HG03378 (cell line): ENCODE results near the gene TICRR.
"Not testable (repeated sequence)": the region's sequence is repeated elsewhere in the genome, so short reads cannot be mapped to it uniquely, and the experiment has no call there.

Experiments
- ATAC-seq: cut with Tn5 transposase; IDR thresholded peaks from one replicate; pipeline ENCODE4 v1.9.1; 2021; ENCODE audit warnings: mild to moderate bottlenecking, moderate library complexity; ENCODE audit not compliant: unreplicated experiment

TICRR gene

GRCh38 chr15:89575146-89575655, at the start of gene TICRR:
Gene TICRR, plus strand, starts transcription at chr15:89575469. Its CDS starts 118 bp downstream, at chr15:89575587.
- peak; percentile 96 for ATAC-seq

GRCh38 chr15:89526181-89526580, 49.1 kb upstream of the TICRR start:
- no peak for ATAC-seq

GRCh38 chr15:89526601-89527441, 48.4 kb upstream of the TICRR start:
- no peak for ATAC-seq

- ATAC-seq = no peak
Measured at GRCh38 chr15:89528757-89529352, 46.4 kb upstream of the TICRR start.

GRCh38 chr15:89530976-89531375, 44.3 kb upstream of the TICRR start:
- ATAC-seq = no peak

GRCh38 chr15:89531796-89532537, 43.3 kb upstream of the TICRR start:
- ATAC-seq = no peak

GRCh38 chr15:89533861-89534544, 41.3 kb upstream of the TICRR start:
- no peak for ATAC-seq

- no peak for ATAC-seq
Measured at GRCh38 chr15:89539027-89539426, 36.2 kb upstream of the TICRR start.

GRCh38 chr15:89542369-89542768, 32.9 kb upstream of the TICRR start:
- ATAC-seq = no peak

- ATAC-seq = no peak
Measured at GRCh38 chr15:89543389-89543788, 31.9 kb upstream of the TICRR start.

GRCh38 chr15:89549138-89549537, 26.1 kb upstream of the TICRR start:
- not testable (repeated sequence) for ATAC-seq

GRCh38 chr15:89550427-89550826, 24.8 kb upstream of the TICRR start:
- no peak for ATAC-seq

- ATAC-seq = no peak
Measured at GRCh38 chr15:89551550-89551949, 23.7 kb upstream of the TICRR start.

GRCh38 chr15:89553632-89554031, 21.6 kb upstream of the TICRR start:
- no peak for ATAC-seq

GRCh38 chr15:89554247-89554646, 21.0 kb upstream of the TICRR start:
- ATAC-seq = no peak

- ATAC-seq = no peak
Measured at GRCh38 chr15:89555768-89556167, 19.5 kb upstream of the TICRR start.

GRCh38 chr15:89556413-89557262, 18.6 kb upstream of the TICRR start:
- no peak for ATAC-seq

GRCh38 chr15:89559769-89560264, 15.5 kb upstream of the TICRR start:
- ATAC-seq = no peak

GRCh38 chr15:89566181-89566580, 9.1 kb upstream of the TICRR start:
- ATAC-seq = no peak
